ENCODE results near the gene SBF2. TPM values are rescaled to one million over a fixed set of nuclear protein-coding genes. Genes with fewer than 3 reads are reported as not detected.

SBF2 gene
- total RNA-seq, 1 donor from 2014 or later = 24.0 TPM

- Histone ChIP-seq H3K27me3 (ENCODE audit: control insufficient read depth, insufficient read depth, low read length) (no peaks in the 10 kb centered on the region), H3K4me3 (ENCODE audit: low read depth, low read length) (no peak overlapping the region), H3K36me3 (ENCODE audit: control insufficient read depth, insufficient read depth, low read length) (no peaks in the 10 kb centered on the region)
- no peak for FAIRE-seq
- no peak for TF ChIP-seq CTCF (IDR thresholded peaks at IDR 0.05; ENCODE audit: insufficient read depth, low read length, severe bottlenecking)
- no peak for DNase-seq (ENCODE audit: low read depth)
Measured at GRCh38 chr11:9895006-9895405, 399.0 kb downstream of the SBF2 start.

- no peak overlapping the region for H3K4me3 ChIP-seq (ENCODE audit: low read depth, low read length)
- H3K27me3 ChIP-seq (ENCODE audit: control insufficient read depth, insufficient read depth, low read length) = no peaks in the 10 kb centered on the region
- no peak for FAIRE-seq
- DNase-seq (ENCODE audit: low read depth) = no peak
- no peak for TF ChIP-seq CTCF (IDR thresholded peaks at IDR 0.05; ENCODE audit: insufficient read depth, low read length, severe bottlenecking)
- H3K36me3 ChIP-seq (ENCODE audit: control insufficient read depth, insufficient read depth, low read length) = no peaks in the 10 kb centered on the region
Measured at GRCh38 chr11:9893474-9893873, 400.5 kb downstream of the SBF2 start.

- Histone ChIP-seq H3K4me3 (ENCODE audit: low read depth, low read length) (no peak overlapping the region), H3K27me3 (ENCODE audit: control insufficient read depth, insufficient read depth, low read length) (no peaks in the 10 kb centered on the region), H3K36me3 (ENCODE audit: control insufficient read depth, insufficient read depth, low read length) (no peaks in the 10 kb centered on the region)
- no peak for FAIRE-seq
- no peak for DNase-seq (ENCODE audit: low read depth)
- no peak for TF ChIP-seq CTCF (IDR thresholded peaks at IDR 0.05; ENCODE audit: insufficient read depth, low read length, severe bottlenecking)
Measured at GRCh38 chr11:9888938-9889337, 405.1 kb downstream of the SBF2 start.

- no peak for DNase-seq (ENCODE audit: low read depth)
- no peak overlapping the region for H3K4me3 ChIP-seq (ENCODE audit: low read depth, low read length)
- no peaks in the 10 kb centered on the region for H3K27me3 ChIP-seq (ENCODE audit: control insufficient read depth, insufficient read depth, low read length)
- no peaks in the 10 kb centered on the region for H3K36me3 ChIP-seq (ENCODE audit: control insufficient read depth, insufficient read depth, low read length)
- FAIRE-seq = no peak
- TF ChIP-seq CTCF (IDR thresholded peaks at IDR 0.05; ENCODE audit: insufficient read depth, low read length, severe bottlenecking) = no peak
Measured at GRCh38 chr11:9887472-9887871, 406.5 kb downstream of the SBF2 start.

- H3K36me3 ChIP-seq (ENCODE audit: control insufficient read depth, insufficient read depth, low read length) = no peaks in the 10 kb centered on the region
- TF ChIP-seq CTCF (IDR thresholded peaks at IDR 0.05; ENCODE audit: insufficient read depth, low read length, severe bottlenecking) = no peak
- no peaks in the 10 kb centered on the region for H3K27me3 ChIP-seq (ENCODE audit: control insufficient read depth, insufficient read depth, low read length)
- DNase-seq (ENCODE audit: low read depth) (no peak), FAIRE-seq (no peak)
- no peak overlapping the region for H3K4me3 ChIP-seq (ENCODE audit: low read depth, low read length)
Measured at GRCh38 chr11:9886595-9886994, 407.4 kb downstream of the SBF2 start.

GRCh38 chr11:9884601-9885000, 409.4 kb downstream of the SBF2 start:
- FAIRE-seq (no peak), DNase-seq (ENCODE audit: low read depth) (no peak)
- Histone ChIP-seq H3K27me3 (ENCODE audit: control insufficient read depth, insufficient read depth, low read length) (no peaks in the 10 kb centered on the region), H3K4me3 (ENCODE audit: low read depth, low read length) (no peak overlapping the region), H3K36me3 (ENCODE audit: control insufficient read depth, insufficient read depth, low read length) (no peaks in the 10 kb centered on the region)
- no peak for TF ChIP-seq CTCF (IDR thresholded peaks at IDR 0.05; ENCODE audit: insufficient read depth, low read length, severe bottlenecking)

All from bronchial epithelial cell (primary cell).